ENCODE results near the gene SOS2.

SOS2 gene

DNA sequence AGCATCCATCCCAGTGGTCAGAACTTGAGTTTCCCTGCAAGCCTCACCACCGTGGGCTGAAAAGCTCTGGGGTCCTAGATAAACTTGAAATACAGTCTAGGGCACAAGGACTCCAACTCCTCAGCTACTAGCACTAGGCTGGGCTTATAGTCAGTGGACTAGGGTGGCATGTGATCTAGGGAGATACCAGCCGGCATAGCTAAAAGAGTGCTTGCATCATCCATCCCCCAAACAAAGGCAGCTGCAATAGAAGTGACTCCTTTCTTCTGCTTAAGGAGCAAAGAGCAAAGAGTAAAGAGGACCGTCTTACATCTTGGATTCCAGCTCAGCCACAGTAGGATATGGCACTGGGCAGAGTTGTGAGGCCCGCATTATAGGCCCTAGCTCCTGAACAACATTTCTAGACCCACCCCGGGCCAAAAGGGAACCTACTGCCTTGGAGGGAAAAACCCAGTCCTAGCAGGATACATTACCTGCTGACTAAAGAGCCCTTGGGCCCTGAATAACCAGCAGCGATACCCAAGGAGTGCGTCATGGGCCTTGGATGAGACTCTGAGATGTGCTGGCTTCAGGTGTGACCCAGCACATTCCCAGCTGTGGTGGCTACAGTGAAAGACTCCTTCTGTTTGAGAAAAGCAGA, 17.9 kb upstream of the SOS2 start (continued):
- no peak for TF ChIP-seq ESRRG (CRISPR knock-in tag; IDR thresholded peaks at IDR 0.05)
- TF ChIP-seq ZNF8 (CRISPR knock-in tag; IDR thresholded peaks at IDR 0.05), result no peak
- TF ChIP-seq, protein P1, sequence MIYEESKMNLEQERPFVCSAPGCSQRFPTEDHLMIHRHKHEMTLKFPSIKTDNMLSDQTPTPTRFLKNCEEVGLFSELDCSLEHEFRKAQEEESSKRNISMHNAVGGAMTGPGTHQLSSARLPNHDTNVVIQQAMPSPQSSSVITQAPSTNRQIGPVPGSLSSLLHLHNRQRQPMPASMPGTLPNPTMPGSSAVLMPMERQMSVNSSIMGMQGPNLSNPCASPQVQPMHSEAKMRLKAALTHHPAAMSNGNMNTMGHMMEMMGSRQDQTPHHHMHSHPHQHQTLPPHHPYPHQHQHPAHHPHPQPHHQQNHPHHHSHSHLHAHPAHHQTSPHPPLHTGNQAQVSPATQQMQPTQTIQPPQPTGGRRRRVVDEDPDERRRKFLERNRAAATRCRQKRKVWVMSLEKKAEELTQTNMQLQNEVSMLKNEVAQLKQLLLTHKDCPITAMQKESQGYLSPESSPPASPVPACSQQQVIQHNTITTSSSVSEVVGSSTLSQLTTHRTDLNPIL (CRISPR knock-in tag; IDR thresholded peaks at IDR 0.05; ENCODE audit: low read depth), result no peak

GRCh38 chr14:50247245-50247644, 15.9 kb upstream of the SOS2 start:
- TF ChIP-seq, protein P2, sequence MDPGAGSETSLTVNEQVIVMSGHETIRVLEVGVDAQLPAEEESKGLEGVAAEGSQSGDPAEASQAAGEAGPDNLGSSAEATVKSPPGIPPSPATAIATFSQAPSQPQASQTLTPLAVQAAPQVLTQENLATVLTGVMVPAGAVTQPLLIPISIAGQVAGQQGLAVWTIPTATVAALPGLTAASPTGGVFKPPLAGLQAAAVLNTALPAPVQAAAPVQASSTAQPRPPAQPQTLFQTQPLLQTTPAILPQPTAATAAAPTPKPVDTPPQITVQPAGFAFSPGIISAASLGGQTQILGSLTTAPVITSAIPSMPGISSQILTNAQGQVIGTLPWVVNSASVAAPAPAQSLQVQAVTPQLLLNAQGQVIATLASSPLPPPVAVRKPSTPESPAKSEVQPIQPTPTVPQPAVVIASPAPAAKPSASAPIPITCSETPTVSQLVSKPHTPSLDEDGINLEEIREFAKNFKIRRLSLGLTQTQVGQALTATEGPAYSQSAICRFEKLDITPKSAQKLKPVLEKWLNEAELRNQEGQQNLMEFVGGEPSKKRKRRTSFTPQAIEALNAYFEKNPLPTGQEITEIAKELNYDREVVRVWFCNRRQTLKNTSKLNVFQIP (CRISPR knock-in tag; IDR thresholded peaks at IDR 0.05; ENCODE audit: borderline replicate concordance, low read depth), result no peak
- TF ChIP-seq BACH2 (CRISPR knock-in tag; IDR thresholded peaks at IDR 0.05; ENCODE audit: borderline replicate concordance), result no peak
- TF ChIP-seq, protein P1 (CRISPR knock-in tag; IDR thresholded peaks at IDR 0.05; ENCODE audit: low read depth), result no peak
- TF ChIP-seq PPARA (CRISPR knock-in tag; IDR thresholded peaks at IDR 0.05; ENCODE audit: borderline replicate concordance), result no peak
- TF ChIP-seq ARNTL (CRISPR knock-in tag; IDR thresholded peaks at IDR 0.05; ENCODE audit: borderline replicate concordance, low read depth), result no peak
- no peak for TF ChIP-seq OSR1 (CRISPR knock-in tag; IDR thresholded peaks at IDR 0.05)
- ATAC-seq, result no peak

- no peak for TF ChIP-seq ESRRG (CRISPR knock-in tag; IDR thresholded peaks at IDR 0.05)
- no peak for TF ChIP-seq TCF4 (CRISPR knock-in tag; IDR thresholded peaks at IDR 0.05; ENCODE audit: borderline replicate concordance)
- TF ChIP-seq OSR1 (CRISPR knock-in tag; IDR thresholded peaks at IDR 0.05), result no peak
- TF ChIP-seq PATZ1 (CRISPR knock-in tag; IDR thresholded peaks at IDR 0.05; ENCODE audit: borderline replicate concordance), result no peak
- TF ChIP-seq ZNF70 (CRISPR knock-in tag; IDR thresholded peaks at IDR 0.05), result no peak
- no peak for TF ChIP-seq ZFP30 (CRISPR knock-in tag; IDR thresholded peaks at IDR 0.05)
- no peak for TF ChIP-seq SNAI2 (CRISPR knock-in tag; IDR thresholded peaks at IDR 0.05)
- TF ChIP-seq, protein P2 (CRISPR knock-in tag; IDR thresholded peaks at IDR 0.05; ENCODE audit: borderline replicate concordance, low read depth), result no peak
These were observed 11.4 kb upstream of the SOS2 start for GRCh38 chr14:50242566-50243310.

DNA sequence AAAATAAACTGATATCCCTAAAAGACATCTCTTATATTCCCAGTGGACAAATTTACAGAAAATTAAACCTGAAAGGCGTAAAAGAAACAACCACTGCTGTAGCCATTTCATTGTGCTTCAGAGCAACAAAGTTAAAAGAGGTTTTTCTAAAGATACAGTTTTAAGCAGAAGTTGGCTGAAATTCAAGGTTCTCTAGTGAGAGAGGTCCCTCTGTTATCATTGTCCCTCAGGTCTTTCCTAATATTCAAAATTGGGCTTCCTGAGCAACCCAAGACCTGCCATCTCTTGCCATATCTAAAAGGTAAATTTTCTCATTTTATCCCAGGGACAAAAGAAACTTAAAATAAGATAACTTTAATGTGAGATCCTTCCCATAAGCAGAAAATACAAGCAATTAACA, 10.7 kb upstream of the SOS2 start:
- no peak for TF ChIP-seq ZNF565 (CRISPR knock-in tag; conservative IDR thresholded peaks at IDR 0.05; ENCODE audit: low read depth)
- ATAC-seq, result no peak

More at GRCh38 chr14:50242566-50243310, 11.4 kb upstream of the SOS2 start:
- no peak for ATAC-seq

- no peak for ATAC-seq
- TF ChIP-seq TOX (CRISPR knock-in tag; IDR thresholded peaks at IDR 0.05; ENCODE audit: borderline replicate concordance) (no peak), OSR1 (CRISPR knock-in tag; IDR thresholded peaks at IDR 0.05) (no peak), CSDC2 (CRISPR knock-in tag; IDR thresholded peaks at IDR 0.05) (no peak), ZNF70 (CRISPR knock-in tag; IDR thresholded peaks at IDR 0.05) (no peak), ESRRG (CRISPR knock-in tag; IDR thresholded peaks at IDR 0.05) (no peak), ZNF565 (CRISPR knock-in tag; conservative IDR thresholded peaks at IDR 0.05; ENCODE audit: low read depth) (no peak), ZNF8 (CRISPR knock-in tag; IDR thresholded peaks at IDR 0.05) (no peak), ISL1 (CRISPR knock-in tag; IDR thresholded peaks at IDR 0.05) (no peak)
These were observed 6.0 kb upstream of the SOS2 start for GRCh38 chr14:50237427-50237826.
